DOHH2 (cell line): ENCODE results near the gene LAIR2.
"Not testable (repeated sequence)": the region's sequence is repeated elsewhere in the genome, so short reads cannot be mapped to it uniquely, and the experiment has no call there.

Source experiments
- H3F3A ChIP-seq: fragments of 200-600 bp; sonication (generic), shearing (Covaris generic); 2 replicates; pipeline ENCODE4 v1.6.0; 2016; ENCODE audit warnings: antibody characterized with exemption, mild to moderate bottlenecking; ENCODE audit not compliant: control insufficient read depth, insufficient read depth
- H3K27ac ChIP-seq: fragments of 200-600 bp; sonication (generic); 2 replicates; pipeline ENCODE4 v1.5.1; 2014; ENCODE audit warnings: low read depth, mild to moderate bottlenecking, low read length, moderate library complexity
- H3K27me3 ChIP-seq: fragments of 200-600 bp; sonication (generic); 2 replicates; pipeline ENCODE4 v1.6.1; 2014; ENCODE audit warnings: mild to moderate bottlenecking, low read length, mixed read lengths; ENCODE audit not compliant: control insufficient read depth
- H3K36me3 ChIP-seq: fragments of 200-600 bp; sonication (generic); 2 replicates; pipeline ENCODE4 v1.6.1; 2014; ENCODE audit warnings: mild to moderate bottlenecking, low read length, moderate library complexity, mixed read lengths; ENCODE audit not compliant: control insufficient read depth
- H3K4me1 ChIP-seq: fragments of 200-600 bp; sonication (generic); 2 replicates; pipeline ENCODE4 v1.6.1; 2014; ENCODE audit warnings: mild to moderate bottlenecking, low read length, mixed read lengths; ENCODE audit not compliant: control insufficient read depth
- H3K4me2 ChIP-seq: fragments of 200-600 bp; sonication (generic); 2 replicates; pipeline ENCODE4 v1.6.0; 2014; ENCODE audit warnings: mild to moderate bottlenecking, low read length, moderate library complexity
- H3K4me3 ChIP-seq: fragments of 200-600 bp; sonication (generic); 2 replicates; pipeline ENCODE4 v1.5.1; 2014; ENCODE audit warnings: mild to moderate bottlenecking, low read length, mixed read lengths
- H3K79me2 ChIP-seq: fragments of 200-600 bp; sonication (generic); 2 replicates; pipeline ENCODE4 v1.6.1; 2014; ENCODE audit warnings: mild to moderate bottlenecking, low read length, mixed read lengths; ENCODE audit not compliant: control insufficient read depth
- H3K9me2 ChIP-seq: fragments of 200-600 bp; sonication (generic); replicated peaks from 2 replicates; pipeline ENCODE4 v1.6.1; 2014; ENCODE audit warnings: mild to moderate bottlenecking, low read length, mixed read lengths; ENCODE audit not compliant: control insufficient read depth
- H3K9me3 ChIP-seq: fragments of 200-600 bp; sonication (generic); 2 replicates; pipeline ENCODE4 v1.6.1; 2014; ENCODE audit warnings: antibody characterized with exemption, low read length, mixed read lengths; ENCODE audit not compliant: control insufficient read depth, insufficient read depth
- H4K20me1 ChIP-seq: fragments of 200-600 bp; sonication (generic); 2 replicates; pipeline ENCODE4 v1.6.0; 2014; ENCODE audit warnings: low read depth, mild to moderate bottlenecking, antibody characterized with exemption, low read length, moderate library complexity; ENCODE audit not compliant: control insufficient read depth, insufficient read depth
- EZH2phosphoT487 ChIP-seq: fragments of 200-600 bp; sonication (generic); IDR thresholded peaks from 2 replicates; pipeline ENCODE4 v1.6.1; 2017; ENCODE audit warnings: borderline replicate concordance, mild to moderate bottlenecking, antibody characterized with exemption, low read length, moderate library complexity, mixed read lengths
- TF ChIP-seq, protein P1 (sequence below): fragments of 200-600 bp; sonication (generic); IDR thresholded peaks from one replicate; pipeline ENCODE4 v1.5.1; 2014; ENCODE audit warnings: antibody characterized with exemption, mild to moderate bottlenecking, low read depth, low read length; ENCODE audit not compliant: poor library complexity, severe bottlenecking

LAIR2 gene

DNA sequence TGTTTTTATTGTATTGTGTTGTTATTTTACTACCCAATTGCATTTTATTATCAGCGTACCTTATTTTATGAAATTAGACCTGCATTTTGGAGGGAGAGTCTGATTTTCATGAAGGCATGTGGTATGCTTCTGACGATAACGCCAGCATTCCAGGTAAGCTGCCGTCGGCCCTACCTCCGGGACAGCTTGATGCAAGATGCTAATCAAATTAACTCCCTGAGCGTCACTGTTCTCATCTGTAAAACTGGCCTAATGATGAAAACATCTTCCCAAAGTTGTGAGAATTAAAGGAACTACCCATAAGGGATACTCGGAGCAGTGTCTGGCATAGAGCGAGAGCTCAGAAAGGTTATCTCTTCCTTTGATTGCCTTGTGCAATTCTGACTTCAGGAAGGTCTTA, 12.9 kb upstream of the LAIR2 start:
- H3K4me2 ChIP-seq: no peak overlapping the region
- no peaks in the 10 kb centered on the region for H3K9me3 ChIP-seq
- TF ChIP-seq EZH2phosphoT487: no peak
- TF ChIP-seq, protein P1, sequence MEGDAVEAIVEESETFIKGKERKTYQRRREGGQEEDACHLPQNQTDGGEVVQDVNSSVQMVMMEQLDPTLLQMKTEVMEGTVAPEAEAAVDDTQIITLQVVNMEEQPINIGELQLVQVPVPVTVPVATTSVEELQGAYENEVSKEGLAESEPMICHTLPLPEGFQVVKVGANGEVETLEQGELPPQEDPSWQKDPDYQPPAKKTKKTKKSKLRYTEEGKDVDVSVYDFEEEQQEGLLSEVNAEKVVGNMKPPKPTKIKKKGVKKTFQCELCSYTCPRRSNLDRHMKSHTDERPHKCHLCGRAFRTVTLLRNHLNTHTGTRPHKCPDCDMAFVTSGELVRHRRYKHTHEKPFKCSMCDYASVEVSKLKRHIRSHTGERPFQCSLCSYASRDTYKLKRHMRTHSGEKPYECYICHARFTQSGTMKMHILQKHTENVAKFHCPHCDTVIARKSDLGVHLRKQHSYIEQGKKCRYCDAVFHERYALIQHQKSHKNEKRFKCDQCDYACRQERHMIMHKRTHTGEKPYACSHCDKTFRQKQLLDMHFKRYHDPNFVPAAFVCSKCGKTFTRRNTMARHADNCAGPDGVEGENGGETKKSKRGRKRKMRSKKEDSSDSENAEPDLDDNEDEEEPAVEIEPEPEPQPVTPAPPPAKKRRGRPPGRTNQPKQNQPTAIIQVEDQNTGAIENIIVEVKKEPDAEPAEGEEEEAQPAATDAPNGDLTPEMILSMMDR: no peak
- H4K20me1 ChIP-seq: no peaks in the 10 kb centered on the region
- H3K4me3 ChIP-seq: no peak overlapping the region
- no peaks in the 10 kb centered on the region for H3K79me2 ChIP-seq
- H3K36me3 ChIP-seq: no peaks in the 10 kb centered on the region
- H3K9me2 ChIP-seq: no peaks in the 10 kb centered on the region
- H3K4me1 ChIP-seq: no peaks in the 10 kb centered on the region
- peaks cover 29% of the 10 kb centered on the region for H3K27me3 ChIP-seq
- H3F3A ChIP-seq: no peaks in the 10 kb centered on the region; the same call in 1 of the 2 replicates
- H3K27ac ChIP-seq: no peak overlapping the region

DNA sequence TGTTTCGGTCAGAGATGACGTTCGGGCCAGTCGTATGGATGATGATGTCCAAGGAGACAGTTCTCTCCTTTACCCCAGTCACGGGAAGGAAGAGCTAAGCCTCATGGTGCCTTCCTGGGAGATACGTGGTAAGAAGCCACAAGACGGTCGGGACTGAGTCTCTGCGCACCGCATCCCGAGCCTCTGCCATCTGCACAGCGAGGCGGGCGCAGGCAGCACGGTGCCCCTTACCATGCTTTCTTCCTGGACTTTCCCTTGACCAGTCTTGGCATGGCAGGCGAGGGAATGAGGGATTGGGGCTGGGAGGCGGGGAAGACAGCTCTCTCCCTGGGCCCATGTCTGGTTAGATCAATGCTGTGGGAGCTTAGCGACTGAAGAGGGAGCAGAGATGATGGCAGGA, 10.1 kb upstream of the LAIR2 start:
- H3K79me2 ChIP-seq: no peaks in the 10 kb centered on the region
- no peaks in the 10 kb centered on the region for H3K9me3 ChIP-seq
- no peak overlapping the region for H3K27ac ChIP-seq
- no peaks in the 10 kb centered on the region for H4K20me1 ChIP-seq
- H3F3A ChIP-seq: no peaks in the 10 kb centered on the region
- no peaks in the 10 kb centered on the region for H3K4me1 ChIP-seq
- TF ChIP-seq, protein P1: no peak
- no peak for TF ChIP-seq EZH2phosphoT487
- H3K4me3 ChIP-seq: no peak overlapping the region
- no peak overlapping the region for H3K4me2 ChIP-seq
- no peaks in the 10 kb centered on the region for H3K9me2 ChIP-seq
- H3K27me3 ChIP-seq: peaks cover 39% of the 10 kb centered on the region
- H3K36me3 ChIP-seq: no peaks in the 10 kb centered on the region

DNA sequence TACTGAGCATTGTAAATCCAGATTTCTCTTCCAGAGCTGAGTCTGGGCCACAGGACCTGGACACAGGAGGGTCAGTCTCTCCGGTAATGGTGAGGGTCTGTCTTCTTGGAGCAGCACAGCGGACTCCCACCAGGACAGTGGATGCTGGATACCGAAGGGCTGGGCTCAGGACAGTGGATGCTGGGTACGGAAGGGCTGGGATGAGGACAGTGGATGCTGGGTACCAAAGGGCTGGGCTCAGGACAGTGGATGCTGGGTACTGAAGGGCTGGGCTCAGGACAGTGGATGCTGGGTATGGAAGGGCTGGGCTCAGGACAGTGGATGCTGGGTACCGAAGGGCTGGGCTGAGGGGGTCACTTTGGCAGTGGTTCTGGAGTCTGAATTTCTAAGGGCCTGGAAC, 9.6 kb upstream of the LAIR2 start:
- peaks cover 39% of the 10 kb centered on the region for H3K27me3 ChIP-seq
- not testable (repeated sequence) for H4K20me1 ChIP-seq, H3K9me2 ChIP-seq, H3K4me2 ChIP-seq, H3K4me1 ChIP-seq, H3K4me3 ChIP-seq, H3K9me3 ChIP-seq, H3K27ac ChIP-seq, H3K36me3 ChIP-seq, H3K79me2 ChIP-seq, H3F3A ChIP-seq

DNA sequence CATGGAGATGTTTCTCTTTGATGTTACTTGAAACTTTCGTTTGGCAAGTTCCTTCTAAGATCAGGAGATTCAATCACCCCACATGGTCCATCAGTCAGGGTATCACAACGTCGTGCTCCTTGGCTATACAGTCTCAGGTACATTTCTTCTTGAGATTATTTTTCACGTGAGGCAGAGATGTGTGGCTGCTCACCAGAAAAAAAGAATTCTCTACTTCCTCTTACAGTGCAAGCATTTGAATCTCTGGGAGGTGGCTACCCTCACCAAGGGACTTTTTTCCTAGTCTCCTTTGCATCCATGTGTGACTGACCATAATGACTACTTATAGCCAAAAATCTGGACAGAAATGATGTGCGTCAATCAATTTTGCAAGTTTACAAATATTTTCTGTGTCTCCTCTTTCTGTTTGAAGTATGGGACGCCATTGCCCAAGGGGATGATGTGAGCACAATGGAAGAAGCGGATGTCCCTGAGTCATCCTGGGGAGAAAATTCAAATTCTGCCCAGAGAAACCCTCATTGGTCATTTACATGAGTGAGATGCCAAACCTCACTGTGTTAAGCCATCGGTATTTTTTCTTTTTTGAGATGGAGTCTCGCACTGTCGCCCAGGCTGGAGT, 8.6 kb upstream of the LAIR2 start:
- H3K9me2 ChIP-seq: no peaks in the 10 kb centered on the region
- no peak overlapping the region for H3K4me2 ChIP-seq
- H3K4me1 ChIP-seq: no peaks in the 10 kb centered on the region
- H4K20me1 ChIP-seq: no peaks in the 10 kb centered on the region
- no peaks in the 10 kb centered on the region for H3K79me2 ChIP-seq
- no peaks in the 10 kb centered on the region for H3K9me3 ChIP-seq
- no peak for TF ChIP-seq EZH2phosphoT487
- TF ChIP-seq, protein P1: no peak
- no peak overlapping the region for H3K4me3 ChIP-seq
- H3K36me3 ChIP-seq: no peaks in the 10 kb centered on the region
- H3F3A ChIP-seq: no peaks in the 10 kb centered on the region
- H3K27me3 ChIP-seq: peaks cover 37% of the 10 kb centered on the region
- H3K27ac ChIP-seq: no peak overlapping the region

DNA sequence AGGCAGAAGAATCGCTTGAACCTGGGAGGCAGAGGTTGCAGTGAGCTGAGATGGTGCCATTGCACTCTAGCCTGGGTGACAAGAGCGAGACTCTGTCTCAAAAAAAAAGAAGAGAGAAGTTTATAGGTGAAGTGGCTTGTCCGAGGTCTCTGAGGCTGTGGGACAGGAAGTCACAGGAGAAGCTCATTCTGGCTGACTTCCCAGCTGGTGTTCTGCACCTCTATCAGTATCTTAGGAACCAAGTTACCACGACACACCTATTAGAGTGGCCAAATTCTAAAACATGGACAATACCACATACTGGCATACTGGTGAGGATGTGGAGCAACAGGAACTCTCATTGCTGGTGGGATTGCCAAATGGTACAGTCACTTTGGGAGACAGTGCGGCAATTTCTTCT, 7.3 kb upstream of the LAIR2 start:
- not testable (repeated sequence) for H3K4me2 ChIP-seq, H4K20me1 ChIP-seq, H3K4me1 ChIP-seq

More for the DNA sequence above, 7.3 kb upstream of the LAIR2 start:
- H3K36me3 ChIP-seq, H3K4me3 ChIP-seq, H3K9me3 ChIP-seq, H3K9me2 ChIP-seq, H3F3A ChIP-seq, H3K27ac ChIP-seq, H3K79me2 ChIP-seq: not testable (repeated sequence)
- peaks cover 30% of the 10 kb centered on the region for H3K27me3 ChIP-seq
